GM13977 (cell line): ENCODE results near the gene NDUFA5.
A peak's percentile ranks its signal among the peaks of the same experiment; 100 is the strongest.

Source experiments
- DNase-seq: peaks from one replicate; pipeline ENCODE4 v3.0.0; 2012; ENCODE audit warnings: low spot score
- CTCF ChIP-seq: IDR thresholded peaks from 2 replicates; pipeline ENCODE4 v1.5.1; 2012; ENCODE audit warnings: mild to moderate bottlenecking, control low read depth; ENCODE audit not compliant: insufficient read depth; ENCODE audit errors: extremely low read depth, missing control alignments
- in situ Hi-C: fragments of 300-500 bp; cut with MboI; formaldehyde crosslinking; loops from one replicate; pipeline ENCODE4 v1.12.0; 2022; ENCODE audit warnings: low sequenced_read_pairs, low pct_unique_long_range_greater_than_20kb, mixed read lengths, inconsistent platforms; ENCODE audit not compliant: unreplicated experiment

The NDUFA5 gene

GRCh38 chr7:123557398-123558288 is at the start of gene NDUFA5:
TSS of gene NDUFA5 (minus strand) at chr7:123557818. CDS start at chr7:123557795, 23 bp downstream.
- peak; percentile 88 for DNase-seq
- in situ Hi-C loops: no loop called here
- no peak for TF ChIP-seq CTCF

GRCh38 chr7:123604739-123605138 is 47.1 kb upstream of the NDUFA5 start:
- TF ChIP-seq CTCF: no peak
- in situ Hi-C loops: no loop called here
- no peak for DNase-seq

DNA sequence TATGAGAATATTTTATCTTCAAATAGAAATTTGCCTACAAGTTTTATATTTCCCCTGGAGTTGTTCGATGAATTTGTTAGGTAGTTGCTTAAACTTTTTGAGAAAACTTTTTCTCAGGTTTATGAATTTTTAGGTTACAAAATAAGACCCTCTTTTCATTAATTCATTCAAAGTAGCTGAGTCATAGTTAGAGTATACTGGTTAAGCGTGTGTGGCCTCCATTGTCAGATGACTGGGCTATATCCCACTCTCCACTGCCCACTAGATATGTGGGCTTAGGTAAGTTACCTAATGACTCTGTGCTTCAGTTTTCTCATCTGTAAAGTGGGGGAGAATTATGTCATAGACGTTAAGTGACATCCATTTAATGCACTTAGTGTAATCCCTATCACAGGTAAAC is 45.0 kb upstream of the NDUFA5 start:
- in situ Hi-C loops: no loop called here
- DNase-seq: no peak
- no peak for TF ChIP-seq CTCF

DNA sequence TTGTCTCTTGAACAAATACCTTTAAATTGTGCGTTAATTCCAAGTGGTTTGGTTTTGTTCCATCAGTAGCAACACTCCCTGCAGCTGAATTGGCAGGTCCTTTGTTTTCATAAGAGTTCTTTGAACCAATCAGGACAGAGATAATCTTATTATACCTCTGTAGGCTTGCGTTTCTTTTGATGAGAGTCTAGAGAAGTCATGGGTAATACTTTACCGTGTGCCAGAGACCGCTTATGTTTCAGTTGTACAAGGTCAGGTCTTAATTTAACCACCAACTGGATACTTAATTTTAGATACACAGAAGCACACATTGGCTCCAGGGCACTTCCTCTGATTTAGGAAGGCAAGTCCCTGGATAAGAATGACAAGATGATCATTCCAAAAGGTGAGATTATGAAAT is 43.9 kb upstream of the NDUFA5 start, which contains the start of gene ASB15:
Gene ASB15 (plus strand): TSS at position 292 of the 400 bp plus-strand sequence. CDS start 12,682 bp downstream, outside the sequence.
- in situ Hi-C loops: no loop called here
- TF ChIP-seq CTCF: no peak
- DNase-seq: no peak

DNA sequence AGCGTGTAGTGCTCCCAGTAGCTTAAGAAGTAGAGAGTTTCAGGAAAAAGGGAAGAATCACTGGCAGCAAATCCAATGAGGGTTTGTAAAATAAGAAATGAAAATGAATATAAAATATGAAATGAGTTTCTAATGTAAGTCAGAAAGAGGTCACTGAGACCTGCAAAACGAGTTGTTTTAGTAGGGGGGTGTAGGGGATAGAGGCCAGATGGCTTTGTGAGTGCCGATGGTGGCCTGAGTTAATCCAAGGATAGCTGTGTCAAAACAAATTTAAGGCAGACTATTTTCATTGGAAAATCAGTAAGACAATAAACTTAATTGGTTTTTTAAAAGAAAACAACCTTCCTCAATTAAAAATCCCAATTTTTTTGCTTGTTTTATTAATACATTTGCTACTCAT is 43.3 kb upstream of the NDUFA5 start:
- DNase-seq: no peak
- in situ Hi-C loops: no loop called here
- no peak for TF ChIP-seq CTCF

GRCh38 chr7:123599766-123600165 is 42.1 kb upstream of the NDUFA5 start:
- TF ChIP-seq CTCF: no peak
- no peak for DNase-seq
- in situ Hi-C loops: no loop called here
